Smooth muscle cell (in vitro differentiated cells): ENCODE results near the gene C22orf15. TPM values are rescaled to one million over a fixed set of nuclear protein-coding genes. Genes with fewer than 3 reads are reported as not detected.

Source experiments
- DNase-seq: peaks from one replicate; lab custom pipeline; 2025; ENCODE audit not compliant: unreplicated experiment; lab: John Stamatoyannopoulos, UW
- H2AFZ ChIP-seq: fragments of 200-600 bp; sonication (generic); 2 replicates; pipeline ENCODE4 v1.6.0; 2016; ENCODE audit warnings: antibody characterized with exemption, low read depth, mild to moderate bottlenecking
- H3F3A ChIP-seq: fragments of 200-600 bp; sonication (generic); 2 replicates; pipeline ENCODE4 v1.6.0; 2017; ENCODE audit warnings: antibody characterized with exemption, low read depth
- H3K27ac ChIP-seq: fragments of 200-600 bp; sonication (generic); 2 replicates; pipeline ENCODE4 v1.5.1; 2016; ENCODE audit warnings: low read depth, mild to moderate bottlenecking
- H3K27me3 ChIP-seq: fragments of 200-600 bp; sonication (generic); 2 replicates; pipeline ENCODE4 v1.6.1; 2016; ENCODE audit warnings: low read depth, mild to moderate bottlenecking
- H3K36me3 ChIP-seq: fragments of 200-600 bp; sonication (generic); 2 replicates; pipeline ENCODE4 v1.5.1; 2016; ENCODE audit warnings: low read depth
- H3K4me1 ChIP-seq: fragments of 200-600 bp; sonication (generic); 2 replicates; pipeline ENCODE4 v1.5.1; 2016; ENCODE audit warnings: low read depth
- H3K4me2 ChIP-seq: fragments of 200-600 bp; sonication (generic); 2 replicates; pipeline ENCODE4 v1.6.0; 2016; ENCODE audit warnings: mild to moderate bottlenecking
- H3K4me3 ChIP-seq: fragments of 200-600 bp; sonication (generic); 2 replicates; pipeline ENCODE4 v1.5.1; 2016; ENCODE audit warnings: mild to moderate bottlenecking
- H3K79me2 ChIP-seq: fragments of 200-600 bp; sonication (generic); 2 replicates; pipeline ENCODE4 v1.6.0; 2016; ENCODE audit warnings: low read depth, mild to moderate bottlenecking
- H3K9ac ChIP-seq: fragments of 200-600 bp; sonication (generic); 2 replicates; pipeline ENCODE4 v1.6.0; 2016; ENCODE audit warnings: low read depth
- H3K9me3 ChIP-seq: fragments of 200-600 bp; sonication (generic); replicated peaks from 2 replicates; pipeline ENCODE4 v1.5.1; 2016; ENCODE audit warnings: low read depth
- H4K20me1 ChIP-seq: fragments of 200-600 bp; sonication (generic); 2 replicates; pipeline ENCODE4 v1.6.0; 2016; ENCODE audit warnings: low read depth
- WGBS: methylation state at CpG from one replicate; pipeline ENCODE4 v1.1.7; 2016; ENCODE audit warnings: low lambda C conversion rate; 5-methylcytosine and 5-hydroxymethylcytosine counted together
- polyA plus RNA-seq: library from polyadenylated mRNA; unstranded; fragments of >200 nt; fragmentation: Nextera tagmentation; extraction: Ambion mirVana; gene quantifications from 2 replicates; pipeline ENCODE4 v1.2.1, GENCODE V29; 2016
- total RNA-seq: library from RNA; depleted of rRNA; stranded (reverse); fragments of >200 nt; gene quantifications from 2 replicates; pipeline ENCODE4 v1.2.3, GENCODE V29; 2014
- TF ChIP-seq, protein P1 (sequence below): fragments of 200-600 bp; sonication (generic); IDR thresholded peaks from 2 replicates; pipeline ENCODE4 v1.5.1; 2017; ENCODE audit warnings: borderline replicate concordance, mild to moderate bottlenecking, antibody characterized with exemption; ENCODE audit not compliant: insufficient read depth, poor library complexity, severe bottlenecking

The C22orf15 gene
- total and polyA plus RNA-seq, 2 experiments from 2014 or later, result 1.5 TPM; not detected in 1

DNA sequence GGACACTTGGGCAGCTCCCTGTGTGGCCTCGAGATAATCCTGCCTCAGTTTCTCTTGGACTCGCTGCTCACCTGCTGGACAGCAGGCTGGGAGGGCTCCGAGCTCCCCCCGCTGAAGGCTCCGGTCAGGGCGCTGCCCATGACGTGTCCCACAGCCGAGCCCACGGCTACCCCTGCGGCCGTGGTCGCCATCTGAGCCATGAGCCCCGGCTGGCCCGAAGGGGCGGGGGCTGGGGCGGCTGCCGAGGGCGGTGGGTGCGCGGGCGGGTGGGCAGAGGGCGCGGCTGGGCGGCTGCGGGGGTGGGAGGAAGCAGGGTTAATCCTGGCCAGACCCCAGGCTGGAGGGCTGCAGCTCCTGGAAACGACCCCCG, 4.5 kb downstream of the C22orf15 start:
- 3% methylated on average over 24 of the region's 27 CpGs for WGBS
- no peaks in the 10 kb centered on the region for H3K79me2 ChIP-seq
- TF ChIP-seq, protein P1, sequence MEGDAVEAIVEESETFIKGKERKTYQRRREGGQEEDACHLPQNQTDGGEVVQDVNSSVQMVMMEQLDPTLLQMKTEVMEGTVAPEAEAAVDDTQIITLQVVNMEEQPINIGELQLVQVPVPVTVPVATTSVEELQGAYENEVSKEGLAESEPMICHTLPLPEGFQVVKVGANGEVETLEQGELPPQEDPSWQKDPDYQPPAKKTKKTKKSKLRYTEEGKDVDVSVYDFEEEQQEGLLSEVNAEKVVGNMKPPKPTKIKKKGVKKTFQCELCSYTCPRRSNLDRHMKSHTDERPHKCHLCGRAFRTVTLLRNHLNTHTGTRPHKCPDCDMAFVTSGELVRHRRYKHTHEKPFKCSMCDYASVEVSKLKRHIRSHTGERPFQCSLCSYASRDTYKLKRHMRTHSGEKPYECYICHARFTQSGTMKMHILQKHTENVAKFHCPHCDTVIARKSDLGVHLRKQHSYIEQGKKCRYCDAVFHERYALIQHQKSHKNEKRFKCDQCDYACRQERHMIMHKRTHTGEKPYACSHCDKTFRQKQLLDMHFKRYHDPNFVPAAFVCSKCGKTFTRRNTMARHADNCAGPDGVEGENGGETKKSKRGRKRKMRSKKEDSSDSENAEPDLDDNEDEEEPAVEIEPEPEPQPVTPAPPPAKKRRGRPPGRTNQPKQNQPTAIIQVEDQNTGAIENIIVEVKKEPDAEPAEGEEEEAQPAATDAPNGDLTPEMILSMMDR, result no peak
- H3K4me1 ChIP-seq, result peaks cover 17% of the 10 kb centered on the region
- H3K9me3 ChIP-seq, result no peaks in the 10 kb centered on the region
- peak overlapping the region; percentile 99 for H3K4me2 ChIP-seq
- H3K27me3 ChIP-seq, result no peaks in the 10 kb centered on the region
- H4K20me1 ChIP-seq, result peaks cover 19% of the 10 kb centered on the region
- H3F3A ChIP-seq, result no peaks in the 10 kb centered on the region
- no peak overlapping the region for H3K9ac ChIP-seq
- H3K27ac ChIP-seq, result no peak overlapping the region
- peak overlapping the region; percentile 69 for H3K4me3 ChIP-seq
- no peak for DNase-seq
- H3K36me3 ChIP-seq, result no peaks in the 10 kb centered on the region
- no peak overlapping the region for H2AFZ ChIP-seq

- WGBS, result 1% methylated on average over 49 of the region's 63 CpGs
- no peaks in the 10 kb centered on the region for H3K36me3 ChIP-seq
- no peaks in the 10 kb centered on the region for H3F3A ChIP-seq
- peaks cover 14% of the 10 kb centered on the region for H3K4me1 ChIP-seq
- H3K4me3 ChIP-seq, result peak within 1 kb of the TSS; percentile 69
- no peak within 1 kb of the TSS for H3K27ac ChIP-seq
- H2AFZ ChIP-seq, result peak within 1 kb of the TSS; percentile 96
- H3K9me3 ChIP-seq, result no peaks in the 10 kb centered on the region
- peak within 1 kb of the TSS; percentile 99 for H3K4me2 ChIP-seq
- H3K79me2 ChIP-seq, result no peaks in the 10 kb centered on the region
- peak; percentile 77 for DNase-seq
- H3K27me3 ChIP-seq, result no peaks in the 10 kb centered on the region
- peak within 1 kb of the TSS; percentile 58 for H3K9ac ChIP-seq
- TF ChIP-seq, protein P1, result peak; percentile 69
- peaks cover 19% of the 10 kb centered on the region for H4K20me1 ChIP-seq
Measured at GRCh38 chr22:23767673-23768548, 5.1 kb downstream of the C22orf15 start, which contains the start of gene CHCHD10. CHCHD10 (minus strand) TSS chr22:23767972; CDS start chr22:23767874, 98 bp downstream.

GRCh38 chr22:23769321-23769965, 6.7 kb downstream of the C22orf15 start:
- WGBS, result 95% methylated on average over 6 of the region's 6 CpGs

More at GRCh38 chr22:23769321-23769965, 6.7 kb downstream of the C22orf15 start:
- no peak for DNase-seq
- Histone ChIP-seq H3K27ac (no peak overlapping the region), H3K27me3 (no peaks in the 10 kb centered on the region), H3K4me1 (peaks cover 10% of the 10 kb centered on the region), H3K79me2 (no peaks in the 10 kb centered on the region), H3K36me3 (no peaks in the 10 kb centered on the region), H4K20me1 (peaks cover 19% of the 10 kb centered on the region), H2AFZ (no peak overlapping the region), H3K4me2 (no peak overlapping the region), H3F3A (no peaks in the 10 kb centered on the region), H3K9me3 (no peaks in the 10 kb centered on the region), H3K9ac (no peak overlapping the region), H3K4me3 (no peak overlapping the region)
- TF ChIP-seq, protein P1, result no peak
